ENCODE results near the gene HIPK2.

HIPK2 gene

GRCh38 chr7:139743967-139744767 lies 33.6 kb downstream of the HIPK2 start:
- ATAC-seq, result no peak
- no peak for TF ChIP-seq ZNF565 (CRISPR knock-in tag; conservative IDR thresholded peaks at IDR 0.05; ENCODE audit: low read depth)
- TF ChIP-seq, protein P1, sequence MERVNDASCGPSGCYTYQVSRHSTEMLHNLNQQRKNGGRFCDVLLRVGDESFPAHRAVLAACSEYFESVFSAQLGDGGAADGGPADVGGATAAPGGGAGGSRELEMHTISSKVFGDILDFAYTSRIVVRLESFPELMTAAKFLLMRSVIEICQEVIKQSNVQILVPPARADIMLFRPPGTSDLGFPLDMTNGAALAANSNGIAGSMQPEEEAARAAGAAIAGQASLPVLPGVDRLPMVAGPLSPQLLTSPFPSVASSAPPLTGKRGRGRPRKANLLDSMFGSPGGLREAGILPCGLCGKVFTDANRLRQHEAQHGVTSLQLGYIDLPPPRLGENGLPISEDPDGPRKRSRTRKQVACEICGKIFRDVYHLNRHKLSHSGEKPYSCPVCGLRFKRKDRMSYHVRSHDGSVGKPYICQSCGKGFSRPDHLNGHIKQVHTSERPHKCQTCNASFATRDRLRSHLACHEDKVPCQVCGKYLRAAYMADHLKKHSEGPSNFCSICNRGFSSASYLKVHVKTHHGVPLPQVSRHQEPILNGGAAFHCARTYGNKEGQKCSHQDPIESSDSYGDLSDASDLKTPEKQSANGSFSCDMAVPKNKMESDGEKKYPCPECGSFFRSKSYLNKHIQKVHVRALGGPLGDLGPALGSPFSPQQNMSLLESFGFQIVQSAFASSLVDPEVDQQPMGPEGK (CRISPR knock-in tag; IDR thresholded peaks at IDR 0.05; ENCODE audit: borderline replicate concordance), result no peak
- TF ChIP-seq, protein P2, sequence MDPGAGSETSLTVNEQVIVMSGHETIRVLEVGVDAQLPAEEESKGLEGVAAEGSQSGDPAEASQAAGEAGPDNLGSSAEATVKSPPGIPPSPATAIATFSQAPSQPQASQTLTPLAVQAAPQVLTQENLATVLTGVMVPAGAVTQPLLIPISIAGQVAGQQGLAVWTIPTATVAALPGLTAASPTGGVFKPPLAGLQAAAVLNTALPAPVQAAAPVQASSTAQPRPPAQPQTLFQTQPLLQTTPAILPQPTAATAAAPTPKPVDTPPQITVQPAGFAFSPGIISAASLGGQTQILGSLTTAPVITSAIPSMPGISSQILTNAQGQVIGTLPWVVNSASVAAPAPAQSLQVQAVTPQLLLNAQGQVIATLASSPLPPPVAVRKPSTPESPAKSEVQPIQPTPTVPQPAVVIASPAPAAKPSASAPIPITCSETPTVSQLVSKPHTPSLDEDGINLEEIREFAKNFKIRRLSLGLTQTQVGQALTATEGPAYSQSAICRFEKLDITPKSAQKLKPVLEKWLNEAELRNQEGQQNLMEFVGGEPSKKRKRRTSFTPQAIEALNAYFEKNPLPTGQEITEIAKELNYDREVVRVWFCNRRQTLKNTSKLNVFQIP (CRISPR knock-in tag; IDR thresholded peaks at IDR 0.05; ENCODE audit: borderline replicate concordance, low read depth), result no peak
- no peak for TF ChIP-seq CSRNP3 (CRISPR knock-in tag; IDR thresholded peaks at IDR 0.05)
- TF ChIP-seq ZFP3 (CRISPR knock-in tag; IDR thresholded peaks at IDR 0.05), result no peak
- no peak for TF ChIP-seq TOX (CRISPR knock-in tag; IDR thresholded peaks at IDR 0.05; ENCODE audit: borderline replicate concordance)
- no peak for TF ChIP-seq BACH2 (CRISPR knock-in tag; IDR thresholded peaks at IDR 0.05; ENCODE audit: borderline replicate concordance)
- TF ChIP-seq ZNF8 (CRISPR knock-in tag; IDR thresholded peaks at IDR 0.05), result no peak
- no peak for TF ChIP-seq SNAI2 (CRISPR knock-in tag; IDR thresholded peaks at IDR 0.05)
- no peak for TF ChIP-seq ZC3H10 (CRISPR knock-in tag; IDR thresholded peaks at IDR 0.05)
- no peak for TF ChIP-seq GLIS3 (CRISPR knock-in tag; IDR thresholded peaks at IDR 0.05)
- TF ChIP-seq, protein P3, sequence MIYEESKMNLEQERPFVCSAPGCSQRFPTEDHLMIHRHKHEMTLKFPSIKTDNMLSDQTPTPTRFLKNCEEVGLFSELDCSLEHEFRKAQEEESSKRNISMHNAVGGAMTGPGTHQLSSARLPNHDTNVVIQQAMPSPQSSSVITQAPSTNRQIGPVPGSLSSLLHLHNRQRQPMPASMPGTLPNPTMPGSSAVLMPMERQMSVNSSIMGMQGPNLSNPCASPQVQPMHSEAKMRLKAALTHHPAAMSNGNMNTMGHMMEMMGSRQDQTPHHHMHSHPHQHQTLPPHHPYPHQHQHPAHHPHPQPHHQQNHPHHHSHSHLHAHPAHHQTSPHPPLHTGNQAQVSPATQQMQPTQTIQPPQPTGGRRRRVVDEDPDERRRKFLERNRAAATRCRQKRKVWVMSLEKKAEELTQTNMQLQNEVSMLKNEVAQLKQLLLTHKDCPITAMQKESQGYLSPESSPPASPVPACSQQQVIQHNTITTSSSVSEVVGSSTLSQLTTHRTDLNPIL (CRISPR knock-in tag; IDR thresholded peaks at IDR 0.05; ENCODE audit: low read depth), result no peak
- TF ChIP-seq TCF4 (CRISPR knock-in tag; IDR thresholded peaks at IDR 0.05; ENCODE audit: borderline replicate concordance), result no peak
- TF ChIP-seq RARB (CRISPR knock-in tag; IDR thresholded peaks at IDR 0.05), result no peak
- no peak for TF ChIP-seq ZNF70 (CRISPR knock-in tag; IDR thresholded peaks at IDR 0.05)
- no peak for TF ChIP-seq ESRRG (CRISPR knock-in tag; IDR thresholded peaks at IDR 0.05)
- no peak for TF ChIP-seq ISL1 (CRISPR knock-in tag; IDR thresholded peaks at IDR 0.05)
- no peak for TF ChIP-seq TSHZ2 (CRISPR knock-in tag; IDR thresholded peaks at IDR 0.05)

DNA sequence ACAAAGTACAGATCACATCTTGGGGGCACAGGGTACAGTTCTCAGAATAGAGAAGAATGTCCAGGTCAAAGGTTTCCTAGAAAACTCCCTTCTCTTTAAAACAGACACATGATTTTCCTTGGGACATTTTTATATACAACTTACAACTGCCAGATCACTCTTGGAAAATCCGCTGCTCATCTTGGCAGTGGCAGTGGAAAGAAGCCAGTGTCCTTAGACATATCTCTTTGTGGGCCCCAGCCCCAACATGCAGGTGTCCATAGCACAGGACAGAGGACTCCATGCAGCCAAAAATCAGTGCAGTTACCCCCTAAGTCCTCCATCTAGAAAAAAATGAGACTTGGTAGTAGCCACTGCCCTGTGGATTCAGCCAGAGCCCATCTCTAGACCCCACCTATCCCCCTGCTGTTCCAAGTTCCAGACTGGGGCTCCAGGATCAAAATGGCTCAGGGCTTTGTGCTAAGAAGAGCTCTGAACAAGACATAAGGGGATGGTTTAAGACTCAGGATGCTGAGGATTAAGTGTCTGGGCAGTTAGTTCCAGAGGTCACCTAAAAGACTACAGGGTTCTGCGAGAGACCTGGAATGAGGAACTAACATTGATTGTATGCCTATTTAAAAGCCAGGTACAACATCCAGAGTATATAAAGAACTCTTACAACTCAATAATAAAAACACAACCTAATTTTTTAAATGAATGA lies 34.4 kb downstream of the HIPK2 start:
- no peak for ATAC-seq
- TF ChIP-seq ARNTL (CRISPR knock-in tag; IDR thresholded peaks at IDR 0.05; ENCODE audit: borderline replicate concordance, low read depth) (no peak), BACH2 (CRISPR knock-in tag; IDR thresholded peaks at IDR 0.05; ENCODE audit: borderline replicate concordance) (no peak), TOX (CRISPR knock-in tag; IDR thresholded peaks at IDR 0.05; ENCODE audit: borderline replicate concordance) (no peak), ZFP30 (CRISPR knock-in tag; IDR thresholded peaks at IDR 0.05) (no peak), ZNF8 (CRISPR knock-in tag; IDR thresholded peaks at IDR 0.05) (no peak), ZNF70 (CRISPR knock-in tag; IDR thresholded peaks at IDR 0.05) (no peak), ZFP3 (CRISPR knock-in tag; IDR thresholded peaks at IDR 0.05) (no peak), OSR1 (CRISPR knock-in tag; IDR thresholded peaks at IDR 0.05) (no peak), ESRRG (CRISPR knock-in tag; IDR thresholded peaks at IDR 0.05) (no peak)
- TF ChIP-seq, protein P3 (CRISPR knock-in tag; IDR thresholded peaks at IDR 0.05; ENCODE audit: low read depth), result no peak
- TF ChIP-seq, protein P1 (CRISPR knock-in tag; IDR thresholded peaks at IDR 0.05; ENCODE audit: borderline replicate concordance), result no peak
- TF ChIP-seq, protein P2 (CRISPR knock-in tag; IDR thresholded peaks at IDR 0.05; ENCODE audit: borderline replicate concordance, low read depth), result no peak
